ENCODE results near the gene ADGRL3.
"Not testable (repeated sequence)": the region's sequence is repeated elsewhere in the genome, so short reads cannot be mapped to it uniquely, and the experiment has no call there.

Gene ADGRL3

DNA sequence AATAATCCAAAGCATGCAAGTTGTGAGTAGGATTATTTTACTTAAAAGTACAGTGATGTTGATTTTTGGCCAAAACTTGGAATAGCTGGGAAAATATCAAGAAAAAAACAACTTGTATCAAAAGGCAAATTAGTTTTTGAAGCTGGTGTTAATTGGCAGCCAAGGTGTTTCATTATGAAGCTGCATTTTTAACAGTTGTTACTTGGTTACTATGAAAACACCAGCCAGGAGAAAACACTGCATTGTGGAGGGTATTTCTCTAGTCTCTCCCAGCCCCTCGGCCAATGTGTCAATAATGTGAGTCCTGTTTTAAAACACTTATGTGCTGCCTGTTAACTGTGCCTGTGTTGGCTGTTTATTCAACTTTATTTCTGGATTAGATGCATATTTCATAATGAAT is 733.4 kb downstream of the ADGRL3 start:
- DNase-seq = no peak

DNA sequence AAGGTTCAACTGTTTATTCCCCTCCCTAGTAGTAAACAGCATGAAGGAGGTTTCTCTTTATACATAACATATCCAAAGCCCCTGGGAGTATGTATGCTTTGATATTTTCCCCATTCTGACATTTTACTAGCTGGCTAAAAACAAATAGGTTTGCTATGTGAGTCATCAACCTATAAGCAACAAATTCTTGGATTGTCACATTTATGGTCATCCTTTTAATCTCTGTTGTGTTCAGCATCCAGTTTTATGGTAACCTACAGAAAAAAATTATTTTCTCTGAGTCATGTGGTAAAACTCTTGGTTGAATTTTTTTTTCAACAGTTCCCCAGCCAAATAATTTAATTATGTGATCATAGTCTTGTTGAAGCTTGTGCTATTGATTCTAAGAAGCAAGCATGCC is 734.1 kb downstream of the ADGRL3 start:
- DNase-seq = no peak

DNA sequence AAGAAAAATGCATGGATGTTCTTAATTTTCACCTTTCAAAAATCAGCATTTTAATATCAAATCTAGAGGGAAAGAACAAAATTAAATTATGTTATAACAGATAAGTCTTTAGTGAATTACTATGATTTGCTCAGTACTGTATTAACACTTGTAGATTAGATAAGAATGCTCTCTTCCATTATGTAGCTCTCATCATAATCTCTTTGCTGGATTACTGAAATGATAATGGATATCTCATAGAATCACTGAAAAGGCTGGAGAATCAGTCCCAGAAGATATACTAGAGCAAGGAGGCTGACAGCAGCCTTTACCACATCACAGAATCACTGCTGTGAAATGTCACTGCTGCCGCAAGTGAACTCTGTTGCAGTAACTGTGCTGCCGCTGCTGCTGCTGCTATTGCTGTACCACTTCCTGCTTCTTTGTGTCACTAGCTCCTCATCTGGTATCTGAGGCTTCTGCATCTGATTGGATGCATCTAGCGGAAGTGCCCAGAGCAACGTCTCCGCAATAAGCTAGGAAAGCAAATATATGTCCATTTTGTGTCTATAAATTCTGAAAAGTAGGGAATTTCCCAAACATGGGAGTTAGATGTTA is 738.2 kb downstream of the ADGRL3 start:
- no peak for DNase-seq

DNA sequence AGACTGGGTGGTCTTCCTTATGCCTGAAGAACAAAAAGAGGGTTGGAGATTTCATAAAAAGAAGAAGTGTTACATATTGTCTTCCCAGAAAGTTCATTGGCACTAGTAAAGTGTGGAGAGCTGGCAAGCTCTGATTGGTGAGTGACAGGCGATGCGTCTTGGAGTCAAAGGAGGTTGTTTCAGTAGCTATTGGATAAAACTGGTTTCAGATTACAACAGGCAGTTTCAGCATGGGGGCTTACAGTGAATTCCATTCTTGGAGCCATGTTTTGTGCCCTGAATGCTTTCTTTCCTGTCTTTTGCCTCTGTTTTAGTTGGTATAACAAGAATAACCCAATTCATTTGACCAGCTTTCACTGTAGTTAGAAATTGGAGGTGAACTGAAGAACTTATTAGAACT is 750.5 kb downstream of the ADGRL3 start:
- no peak for DNase-seq

DNA sequence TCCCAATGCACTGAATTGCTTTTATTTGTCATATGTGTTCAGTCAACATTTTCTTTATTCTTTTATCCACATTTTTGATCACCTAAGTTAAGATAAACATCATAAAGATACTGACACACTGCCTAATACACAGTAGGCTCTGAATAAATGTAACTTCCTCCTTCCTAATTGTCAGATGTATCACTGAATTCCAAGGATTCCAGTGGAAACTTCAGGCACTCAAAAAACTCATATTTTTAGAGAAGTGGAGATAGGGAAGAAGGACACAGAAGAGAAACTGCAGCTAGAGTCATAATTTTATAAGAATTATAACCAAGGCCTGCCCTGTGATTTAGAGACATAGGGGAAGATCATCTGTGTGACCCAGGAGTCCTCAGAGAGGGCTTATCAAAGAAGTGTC is 753.3 kb downstream of the ADGRL3 start:
- no peak for DNase-seq

DNA sequence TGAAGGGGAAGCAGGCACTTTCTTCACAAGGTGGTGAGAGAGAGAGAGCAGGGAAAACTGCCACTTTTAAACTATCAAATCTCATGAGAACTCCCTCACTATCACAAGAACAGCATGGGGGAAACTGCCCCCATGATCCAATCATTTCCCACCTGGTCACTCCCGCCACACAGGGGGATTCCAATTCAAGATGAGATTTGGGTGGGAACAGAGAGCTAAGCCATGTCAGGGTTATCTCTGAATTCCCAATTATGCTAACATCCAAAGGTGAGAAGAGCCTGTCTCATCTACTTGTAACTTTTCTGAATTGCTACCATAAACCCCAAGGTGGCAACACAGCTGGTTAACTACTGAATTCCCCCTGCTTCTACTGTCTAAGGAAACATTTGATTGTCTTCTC is 758.5 kb downstream of the ADGRL3 start:
- DNase-seq = no peak

DNA sequence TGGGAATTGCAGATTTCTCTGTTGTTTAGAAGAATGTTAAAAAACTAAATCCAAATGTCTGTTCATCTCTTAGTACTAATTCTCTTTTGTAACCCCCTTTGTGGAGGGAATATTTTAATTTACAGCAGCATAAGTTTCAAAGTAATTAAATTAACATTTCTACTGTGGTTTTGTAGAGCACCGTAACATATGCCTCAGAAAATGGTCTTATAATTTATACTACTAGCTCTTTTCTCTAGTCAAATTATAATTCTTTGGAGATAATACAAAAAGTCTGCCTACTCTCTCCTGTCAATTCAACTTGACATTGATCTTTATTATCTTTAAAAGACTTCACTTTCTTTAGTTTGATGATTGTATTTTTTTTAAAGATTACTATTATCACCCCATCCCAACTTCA is 759.0 kb downstream of the ADGRL3 start:
- DNase-seq = no peak

DNA sequence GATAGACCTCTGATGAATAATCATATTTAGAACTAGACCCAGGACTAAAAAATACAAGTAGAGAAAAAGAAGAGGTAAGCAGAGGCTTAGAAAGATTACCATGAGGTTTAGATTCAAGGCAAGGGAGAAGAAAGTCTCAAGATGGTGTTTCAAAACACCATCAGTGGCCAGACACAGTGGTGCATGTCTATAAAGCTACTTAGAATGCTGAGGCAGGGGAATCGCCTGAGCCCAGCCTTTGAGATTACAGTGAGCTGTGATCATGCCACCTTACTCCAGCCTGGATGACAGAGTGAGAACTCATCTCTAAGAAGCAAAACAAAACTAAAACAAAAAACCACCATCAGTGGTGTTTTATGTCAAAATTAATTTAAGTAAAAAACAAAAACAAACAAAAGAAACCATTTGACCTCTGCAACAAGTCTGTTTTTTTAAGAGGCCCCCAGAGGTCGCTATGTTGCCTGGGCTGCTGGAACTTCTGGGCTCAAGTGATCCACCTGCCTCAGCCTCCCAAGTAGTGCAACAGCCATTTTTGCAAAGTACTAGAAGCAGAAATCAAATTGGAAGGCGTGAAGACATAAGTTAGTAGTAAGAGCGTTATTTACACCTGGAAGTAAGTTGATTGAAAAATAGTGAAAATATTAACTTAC is 784.3 kb downstream of the ADGRL3 start:
- DNase-seq = no peak

DNA sequence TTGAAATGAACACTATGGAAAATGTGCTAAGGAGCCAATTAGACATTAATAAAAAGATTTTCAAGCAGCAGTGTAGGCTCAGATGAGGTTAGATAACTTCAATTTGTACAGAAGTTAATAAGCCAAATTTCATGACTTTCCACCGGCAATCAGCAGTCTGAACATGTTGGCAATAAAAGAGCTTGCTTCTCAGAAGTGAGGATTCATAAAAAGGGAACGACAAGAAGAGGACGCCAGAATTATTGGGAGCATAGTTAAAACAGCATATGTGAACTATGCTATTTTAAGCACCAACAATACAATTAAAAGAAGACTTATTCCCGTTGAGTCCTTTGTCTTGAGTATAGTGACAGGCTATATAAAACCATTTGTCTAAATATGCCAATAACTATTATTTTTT is 785.3 kb downstream of the ADGRL3 start:
- no peak for DNase-seq

DNA sequence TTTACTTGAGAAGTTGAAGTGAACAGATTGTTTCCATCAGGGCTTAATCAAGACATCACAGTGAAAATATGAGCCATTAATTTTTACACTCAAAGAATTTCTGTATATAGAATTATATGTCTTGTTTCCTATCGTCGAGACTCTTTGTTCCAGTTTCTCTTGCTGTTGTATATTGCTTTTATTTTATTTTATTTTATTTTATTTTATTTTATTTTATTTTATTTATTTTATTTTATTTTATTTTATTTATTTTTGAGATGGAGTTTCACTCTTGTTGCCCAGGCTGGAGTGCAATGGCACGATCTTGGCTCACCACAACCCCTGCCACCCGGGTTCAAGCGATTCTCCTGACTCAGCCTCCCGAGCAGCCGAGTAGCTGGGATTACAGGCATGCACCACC is 786.8 kb downstream of the ADGRL3 start:
- not testable (repeated sequence) for DNase-seq

DNA sequence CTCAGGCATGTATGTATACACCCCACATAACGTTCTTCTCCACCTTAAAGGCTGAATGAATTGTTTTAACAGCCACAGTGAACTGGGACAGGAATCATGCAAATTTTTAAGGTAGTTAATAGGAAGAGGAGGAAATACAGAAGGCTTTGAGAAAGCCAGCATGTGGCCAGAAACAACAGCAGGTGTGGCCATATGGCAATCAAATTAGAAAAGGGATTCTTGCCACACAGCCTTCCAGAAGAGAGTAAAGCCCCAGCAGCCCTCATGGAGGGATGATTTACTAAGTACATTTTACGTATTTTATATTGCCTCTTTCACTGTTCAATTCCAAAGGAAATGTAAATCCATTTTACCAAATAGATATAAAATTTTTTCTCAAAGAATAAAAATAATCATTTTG is 792.2 kb downstream of the ADGRL3 start:
- no peak for DNase-seq

DNA sequence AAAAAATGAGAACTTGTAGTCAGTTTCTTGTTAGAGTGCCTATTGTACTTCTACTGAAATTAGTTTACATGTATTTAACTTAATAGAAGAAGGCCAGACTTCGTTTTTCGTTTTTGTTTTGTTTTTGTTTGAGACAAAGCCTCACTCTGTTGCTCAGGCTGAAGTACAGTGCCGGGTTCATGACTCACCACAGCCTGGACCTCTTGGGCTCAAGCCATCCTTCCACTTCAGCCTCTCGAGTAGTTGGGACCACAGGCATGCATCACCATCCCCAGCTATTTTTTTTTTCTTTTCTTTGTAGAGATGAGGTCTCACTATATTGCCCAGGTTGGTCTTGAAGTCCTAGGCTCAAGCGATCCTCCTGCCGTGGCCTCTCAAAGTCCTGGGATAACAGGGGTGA is 793.9 kb downstream of the ADGRL3 start:
- no peak for DNase-seq

DNA sequence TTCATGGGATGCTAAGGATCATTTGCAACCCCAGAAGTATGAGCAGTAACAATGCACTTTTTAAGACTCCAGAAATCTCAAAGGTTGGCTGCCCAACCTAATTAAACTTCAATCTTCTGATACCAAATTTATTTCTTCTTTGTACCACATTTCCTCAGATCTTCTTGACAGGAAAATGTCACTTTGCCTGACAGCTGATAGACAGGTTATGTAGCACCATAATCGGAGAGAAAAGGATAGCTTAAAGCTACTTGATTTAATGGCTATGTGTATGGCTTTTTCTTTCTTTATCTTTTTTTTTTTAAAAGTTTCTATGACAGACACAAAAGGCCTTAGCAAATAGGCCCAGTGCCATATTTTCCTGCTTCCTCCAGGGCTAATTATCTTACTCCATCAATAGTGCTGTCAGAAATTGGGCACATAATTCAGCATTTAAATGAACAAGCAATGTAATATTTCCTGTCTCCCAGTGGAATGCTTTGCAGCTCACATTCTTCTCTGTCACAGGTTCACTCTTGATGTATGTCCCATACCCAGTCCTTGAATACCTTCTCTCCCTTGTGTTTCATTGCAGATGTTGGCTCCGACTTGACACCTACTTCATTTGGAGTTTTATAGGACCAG is 795.7 kb downstream of the ADGRL3 start:
- no peak for DNase-seq

DNA sequence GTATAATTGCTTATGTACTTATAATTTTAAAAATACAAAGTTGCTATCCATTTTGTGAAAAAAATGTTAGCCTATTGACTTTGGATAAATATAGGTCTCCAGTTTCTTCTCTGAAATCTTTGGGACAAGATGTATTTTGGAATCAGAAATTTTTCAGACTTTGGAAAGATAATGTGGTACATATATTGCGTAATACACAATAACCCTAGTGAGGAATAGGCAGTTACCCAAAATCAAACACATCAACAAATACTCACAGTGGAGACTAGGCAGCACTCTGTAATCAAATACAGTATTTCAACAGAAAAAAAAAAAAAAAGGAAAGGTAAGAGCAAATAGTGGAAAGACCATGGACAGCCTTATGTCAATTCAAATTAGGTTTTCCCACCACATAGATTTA is 796.8 kb downstream of the ADGRL3 start:
- DNase-seq = no peak

DNA sequence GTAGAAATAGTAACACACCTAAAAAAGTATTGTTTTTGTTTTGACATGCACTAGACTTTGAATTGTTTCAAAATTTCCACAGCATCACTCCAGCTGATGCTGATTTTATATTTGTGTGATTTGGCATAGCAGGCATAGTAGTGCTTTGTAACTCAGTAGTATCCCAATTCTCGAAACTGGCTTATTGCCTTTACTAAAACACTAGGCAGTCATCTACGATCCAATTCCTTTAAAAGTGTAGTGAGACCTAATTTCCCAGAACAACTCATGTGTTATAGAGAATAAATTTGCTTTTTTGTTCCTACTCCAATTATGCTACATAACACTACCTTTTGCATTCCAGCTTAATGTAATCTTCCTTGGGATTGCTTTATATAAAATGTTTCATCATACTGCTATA is 797.7 kb downstream of the ADGRL3 start:
- no peak for DNase-seq

DNA sequence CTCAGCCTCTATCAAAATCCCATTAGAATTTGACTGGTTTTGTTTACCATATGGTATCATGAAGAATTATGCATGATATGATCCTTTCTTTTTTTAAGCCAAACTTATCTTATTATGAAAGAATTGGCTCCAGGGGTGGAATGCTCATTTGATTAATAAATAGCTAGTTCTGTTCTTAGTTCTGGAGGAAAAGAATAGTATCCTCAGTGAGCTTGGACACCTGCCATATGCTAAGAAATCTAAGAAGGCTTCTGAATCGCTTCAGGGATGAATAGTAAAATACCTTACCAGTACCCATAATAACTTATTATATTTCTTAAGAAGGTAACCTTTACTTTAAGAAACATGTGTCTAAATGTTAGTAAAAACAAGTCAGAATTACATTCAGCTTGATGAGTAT is 803.6 kb downstream of the ADGRL3 start:
- DNase-seq = no peak

DNA sequence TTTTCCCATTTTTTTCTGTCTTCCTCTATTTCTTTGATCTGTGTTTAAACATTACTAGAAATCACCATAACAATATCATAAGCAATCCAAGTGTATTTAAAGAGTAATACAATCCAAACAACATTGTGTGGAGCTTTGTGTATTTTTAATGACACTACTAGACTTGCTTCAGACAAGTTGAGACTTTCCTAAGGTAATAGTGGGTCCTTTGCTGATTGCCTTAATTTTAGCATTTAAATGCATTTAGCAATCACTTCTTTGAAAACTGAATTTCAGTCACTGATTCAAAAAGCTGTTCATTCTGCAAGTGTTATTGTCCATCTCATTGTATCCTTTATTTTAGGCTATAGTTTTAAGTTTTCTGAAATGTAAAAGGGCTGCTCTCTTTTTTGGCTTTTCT is 804.8 kb downstream of the ADGRL3 start:
- DNase-seq = no peak

DNA sequence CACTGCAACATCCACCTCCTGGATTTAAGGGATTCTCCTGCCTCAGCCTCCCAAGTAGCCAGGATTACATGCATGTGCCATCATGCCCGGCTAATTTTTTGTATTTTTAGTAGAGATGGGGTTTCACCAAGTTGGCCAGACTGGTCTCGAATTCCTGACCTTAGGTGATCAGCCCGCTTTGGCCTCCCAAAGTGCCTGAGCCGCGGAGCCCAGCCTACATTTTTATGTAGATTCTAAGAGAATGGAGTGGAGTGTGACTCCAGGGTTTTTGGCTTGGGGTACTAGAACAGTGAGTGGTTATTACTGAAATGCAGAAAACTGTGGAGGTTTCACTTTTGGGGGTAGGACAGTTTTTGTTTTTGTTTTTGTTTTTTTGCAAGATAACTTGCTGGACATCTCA is 806.0 kb downstream of the ADGRL3 start:
- DNase-seq = no peak

DNA sequence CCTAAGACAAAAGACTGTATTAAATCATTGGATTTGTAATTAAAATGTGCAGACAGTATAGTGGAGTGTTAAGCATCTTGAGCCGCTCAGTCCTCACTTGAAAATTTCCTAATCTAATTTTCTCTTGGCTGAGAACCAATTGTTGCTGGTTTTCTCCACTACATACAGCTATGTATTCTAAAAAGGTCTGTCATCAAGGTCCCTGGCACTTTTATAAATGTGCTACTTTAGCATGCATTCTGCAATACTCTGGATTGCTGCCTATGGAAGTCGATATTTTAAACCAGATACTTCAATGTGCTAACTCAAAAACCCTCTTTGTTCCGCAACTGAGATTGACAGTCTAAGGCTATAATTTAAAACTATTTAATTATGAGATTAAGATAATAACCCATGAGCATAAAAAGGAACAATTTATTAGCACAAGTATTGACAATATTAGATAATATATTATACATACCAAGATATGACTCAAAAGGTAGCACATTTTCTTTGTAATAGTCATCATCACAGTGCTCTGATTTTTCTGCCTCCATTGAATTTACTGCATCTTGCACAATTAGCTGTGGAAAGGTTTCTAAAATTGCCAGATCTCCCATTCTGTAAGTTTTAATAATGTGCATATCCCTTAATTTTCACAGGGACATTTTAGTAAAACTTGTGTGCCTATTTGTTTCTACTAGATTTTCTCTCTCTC is 815.1 kb downstream of the ADGRL3 start:
- no peak for DNase-seq

DNA sequence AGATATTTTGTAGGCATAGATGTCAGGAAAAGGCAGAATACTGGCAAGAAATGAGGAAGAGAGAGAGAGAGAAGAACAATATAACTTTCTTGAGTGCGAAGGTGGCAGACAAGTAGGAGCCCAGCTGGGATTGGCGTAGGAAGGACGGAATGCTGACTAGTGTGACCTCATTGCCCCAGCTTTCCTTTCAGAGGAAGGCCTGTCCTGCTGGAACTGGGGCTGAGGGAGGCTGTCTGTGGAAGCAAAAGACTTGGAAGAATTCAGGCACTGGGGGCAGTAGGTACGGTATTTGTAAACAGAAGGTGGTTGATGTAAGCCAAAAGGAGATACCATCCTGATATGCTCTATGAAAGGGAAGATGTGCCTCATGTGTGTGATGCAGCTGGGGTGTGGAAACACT is 818.4 kb downstream of the ADGRL3 start:
- no peak for DNase-seq

DNA sequence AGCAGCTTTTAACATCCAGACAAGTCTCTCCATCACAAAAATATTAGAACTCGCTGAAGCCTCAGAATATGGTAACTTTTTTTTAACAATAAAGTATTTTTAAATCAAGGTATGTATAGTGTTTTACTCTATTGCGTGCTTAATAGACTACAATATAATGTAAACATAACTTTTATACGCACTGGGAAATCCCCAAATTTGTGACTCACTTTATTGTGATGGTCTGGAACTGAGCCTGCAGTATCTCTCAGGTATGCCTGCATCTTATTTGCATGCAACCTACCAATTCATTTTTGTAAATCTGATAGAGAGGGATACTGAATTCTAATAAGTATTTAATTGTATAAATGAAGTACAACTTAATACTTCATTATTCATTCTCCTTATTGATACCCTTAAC is 823.5 kb downstream of the ADGRL3 start:
- no peak for DNase-seq

DNA sequence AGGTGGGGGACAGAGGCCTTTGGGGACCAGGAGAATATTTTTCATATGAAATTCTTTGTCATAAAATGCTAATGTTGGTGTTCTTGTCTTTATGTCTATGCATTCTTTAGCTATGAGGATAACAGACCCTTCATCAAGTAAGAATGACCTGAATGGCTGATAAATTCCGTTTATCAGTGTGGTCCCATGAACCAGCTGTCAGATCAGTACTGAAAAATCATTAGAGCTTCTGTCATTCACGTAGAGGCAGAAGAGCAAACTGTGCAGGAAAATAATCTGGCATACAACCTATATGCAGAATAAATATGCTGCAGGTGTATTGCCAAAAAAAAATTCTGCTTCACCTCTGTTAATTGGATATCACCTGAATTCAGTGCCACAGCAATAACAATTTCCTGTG is 828.6 kb downstream of the ADGRL3 start:
- no peak for DNase-seq

DNA sequence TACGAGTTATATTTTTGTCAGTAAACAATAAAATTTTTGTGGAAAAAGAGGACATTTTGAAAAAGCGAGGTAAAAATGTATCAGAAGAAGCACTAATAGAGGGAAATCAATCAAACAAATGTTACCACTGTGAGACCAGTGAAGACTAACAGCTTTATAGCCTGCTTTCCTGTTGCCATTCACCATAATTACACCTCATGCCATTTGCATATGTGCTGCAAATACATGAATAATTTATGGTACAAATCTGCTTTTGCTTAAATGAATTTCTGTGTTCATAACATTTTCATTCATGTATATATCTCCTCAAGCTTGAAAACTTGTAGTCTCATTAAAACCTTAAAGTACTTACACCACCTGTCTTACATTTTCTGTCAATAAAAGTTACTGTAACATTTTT is 830.8 kb downstream of the ADGRL3 start:
- no peak for DNase-seq

DNA sequence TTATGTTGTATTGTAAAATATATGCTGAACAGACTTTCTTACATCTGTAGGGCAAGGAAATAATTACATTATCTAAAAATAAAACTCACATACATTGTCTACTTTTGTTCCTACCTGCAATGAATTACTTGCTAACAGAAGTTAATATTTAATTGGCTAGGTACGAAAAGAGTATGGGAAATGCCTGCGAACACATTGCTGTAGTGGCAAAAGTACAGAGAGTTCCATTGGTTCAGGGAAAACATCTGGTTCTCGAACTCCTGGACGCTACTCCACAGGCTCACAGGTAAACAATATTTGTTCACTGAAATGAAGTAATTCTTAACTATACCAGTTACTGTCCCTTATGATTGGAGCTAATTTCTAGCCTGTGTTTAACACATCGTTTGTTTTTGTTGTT is 837.4 kb downstream of the ADGRL3 start:
- no peak for DNase-seq
